T-helper 1 cell (primary cell): ENCODE results near the gene SLC6A4.
"Not testable (repeated sequence)": the region's sequence is repeated elsewhere in the genome, so short reads cannot be mapped to it uniquely, and the experiment has no call there.

ENCODE experiments used
- DNase-seq, 5 donors: peaks; one replicate each; pipeline ENCODE4 v3.0.0-alpha.2; 2012 to 2020

Gene SLC6A4

GRCh38 chr17:30170415-30170987 lies 65.0 kb downstream of the SLC6A4 start:
- DNase-seq: no peak

GRCh38 chr17:30165960-30166359 lies 69.5 kb downstream of the SLC6A4 start:
- no peak for DNase-seq

- no peak for DNase-seq
These were observed 70.3 kb downstream of the SLC6A4 start for GRCh38 chr17:30165147-30165546.

GRCh38 chr17:30164531-30164930 lies 71.0 kb downstream of the SLC6A4 start:
- DNase-seq: no peak

GRCh38 chr17:30161601-30162000 lies 73.9 kb downstream of the SLC6A4 start:
- no peak for DNase-seq

GRCh38 chr17:30160419-30161172 lies 74.9 kb downstream of the SLC6A4 start:
- no peak for DNase-seq

GRCh38 chr17:30158896-30159625 lies 76.4 kb downstream of the SLC6A4 start:
- DNase-seq: no peak

- no peak for DNase-seq
These were observed 80.1 kb downstream of the SLC6A4 start for GRCh38 chr17:30155389-30155788.

- no peak for DNase-seq
These were observed 82.0 kb downstream of the SLC6A4 start for GRCh38 chr17:30153463-30153862.

- no peak for DNase-seq
These were observed 84.0 kb downstream of the SLC6A4 start for GRCh38 chr17:30151471-30151870.

- DNase-seq: no peak
These were observed 87.1 kb downstream of the SLC6A4 start for GRCh38 chr17:30148376-30148775.

- DNase-seq: not testable (repeated sequence)
These were observed 87.6 kb downstream of the SLC6A4 start for GRCh38 chr17:30147860-30148259.
